Endothelial cell of hepatic sinusoid (primary cell): ENCODE measurements around the gene SNN.

Experiments used
- in situ Hi-C: cut with HindIII; loops from 2 replicates; pipeline ENCODE4 v1.10.0; 2017; ENCODE audit warnings: low sequenced_read_pairs

Gene SNN

GRCh38 chr16:11635113-11635652, 33.1 kb upstream of the SNN start:
- in situ Hi-C loops = no loop called here

- in situ Hi-C loops = no loop called here
These were observed 32.5 kb upstream of the SNN start for GRCh38 chr16:11635679-11636171.

- in situ Hi-C loops = no loop called here
These were observed 32.0 kb upstream of the SNN start for GRCh38 chr16:11636172-11636721.

GRCh38 chr16:11637320-11637719, 30.9 kb upstream of the SNN start:
- in situ Hi-C loops = no loop called here

GRCh38 chr16:11638140-11638539, 30.1 kb upstream of the SNN start:
- in situ Hi-C loops = no loop called here

GRCh38 chr16:11639008-11639562, 29.2 kb upstream of the SNN start:
- in situ Hi-C loops = no loop called here

- in situ Hi-C loops = loop anchor here (5.0 kb wide), 1 partner anchor 103 kb away; no protein-coding TSS in a partner anchor
These were observed 28.0 kb upstream of the SNN start for GRCh38 chr16:11639925-11640899.

- in situ Hi-C loops = loop anchor here (5.0 kb wide), 1 partner anchor 104 kb away; no protein-coding TSS in a partner anchor
These were observed 27.1 kb upstream of the SNN start for GRCh38 chr16:11640987-11641817.

- in situ Hi-C loops = loop anchor here (5.0 kb wide), 1 partner anchor 105 kb away; no protein-coding TSS in a partner anchor
These were observed 25.5 kb upstream of the SNN start for GRCh38 chr16:11642765-11643116.

GRCh38 chr16:11649276-11649675, 19.0 kb upstream of the SNN start:
- in situ Hi-C loops = no loop called here

- in situ Hi-C loops = no loop called here
These were observed 17.3 kb upstream of the SNN start for GRCh38 chr16:11650641-11651591.

- in situ Hi-C loops = no loop called here
These were observed 16.5 kb upstream of the SNN start for GRCh38 chr16:11651796-11652195.

- in situ Hi-C loops = no loop called here
These were observed 12.6 kb upstream of the SNN start for GRCh38 chr16:11655655-11656054.

- in situ Hi-C loops = no loop called here
These were observed 10.7 kb upstream of the SNN start for GRCh38 chr16:11657556-11657955.

- in situ Hi-C loops = no loop called here
These were observed 9.2 kb upstream of the SNN start for GRCh38 chr16:11658896-11659708.

GRCh38 chr16:11660565-11660964, 7.7 kb upstream of the SNN start:
- in situ Hi-C loops = no loop called here

- in situ Hi-C loops = no loop called here
These were observed 5.7 kb upstream of the SNN start for GRCh38 chr16:11662582-11662981.

GRCh38 chr16:11665071-11665491, 3.2 kb upstream of the SNN start:
- in situ Hi-C loops = no loop called here
